GM19351 (cell line): ENCODE data around the gene ST3GAL3.

ENCODE experiments used
- ATAC-seq: cut with Tn5 transposase; IDR thresholded peaks from one replicate; pipeline ENCODE4 v1.9.1; 2021; ENCODE audit warnings: mild to moderate bottlenecking, moderate library complexity; ENCODE audit not compliant: unreplicated experiment

The ST3GAL3 gene

DNA sequence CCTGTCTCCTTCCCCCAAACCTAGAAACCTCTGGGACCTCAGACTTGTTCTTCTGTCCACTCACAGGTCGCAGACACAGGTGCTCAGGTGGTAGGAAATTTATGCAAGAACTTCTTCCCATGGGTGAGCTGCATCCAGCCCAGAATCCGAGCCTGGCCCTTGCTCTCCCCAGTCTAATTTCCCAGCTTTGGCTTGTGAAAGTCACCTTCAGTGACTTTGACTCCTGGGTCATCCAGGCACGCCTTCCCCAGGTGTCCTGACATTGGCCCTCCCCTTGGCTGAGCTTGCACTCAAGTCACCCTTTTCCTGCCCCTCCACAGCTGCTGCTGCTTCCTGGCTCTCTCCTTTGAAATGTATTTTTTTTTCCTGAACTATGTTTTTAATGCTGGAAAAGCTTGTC lies 246.0 kb downstream of the ST3GAL3 start:
- no peak for ATAC-seq

- ATAC-seq, result no peak
Measured at GRCh38 chr1:43954036-43954435, 246.7 kb downstream of the ST3GAL3 start.

- ATAC-seq, result no peak
Measured at GRCh38 chr1:43956234-43956633, 248.9 kb downstream of the ST3GAL3 start.

DNA sequence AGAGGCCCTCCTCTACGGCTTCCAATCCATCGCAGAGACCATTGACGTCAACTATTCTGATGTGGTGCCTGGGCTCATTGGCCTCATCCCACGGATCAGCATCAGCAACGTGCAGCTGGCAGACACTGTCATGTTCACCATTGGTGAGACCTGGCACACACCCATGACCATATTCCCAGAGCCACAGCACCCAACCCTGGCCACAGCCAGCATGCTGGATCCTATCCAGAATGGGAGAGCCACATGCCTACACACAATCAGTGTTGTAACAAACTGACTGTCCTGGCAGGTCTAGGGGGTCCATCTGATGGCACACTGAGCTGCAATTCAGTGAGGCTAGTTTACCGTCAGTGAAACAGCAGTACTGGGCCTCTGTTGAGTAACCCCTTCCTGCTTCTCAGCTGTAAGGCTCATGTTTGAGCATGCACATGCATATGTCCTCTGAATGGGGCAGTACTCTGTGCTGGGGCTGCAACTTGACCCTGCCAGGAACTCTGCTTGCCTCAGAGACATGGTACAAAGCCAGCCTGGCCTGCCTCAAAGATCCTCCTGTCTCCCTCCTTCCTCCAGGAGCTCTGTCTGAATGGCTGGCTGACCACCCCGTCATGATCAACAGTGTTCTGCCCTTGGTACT lies 250.2 kb downstream of the ST3GAL3 start:
- no peak for ATAC-seq

DNA sequence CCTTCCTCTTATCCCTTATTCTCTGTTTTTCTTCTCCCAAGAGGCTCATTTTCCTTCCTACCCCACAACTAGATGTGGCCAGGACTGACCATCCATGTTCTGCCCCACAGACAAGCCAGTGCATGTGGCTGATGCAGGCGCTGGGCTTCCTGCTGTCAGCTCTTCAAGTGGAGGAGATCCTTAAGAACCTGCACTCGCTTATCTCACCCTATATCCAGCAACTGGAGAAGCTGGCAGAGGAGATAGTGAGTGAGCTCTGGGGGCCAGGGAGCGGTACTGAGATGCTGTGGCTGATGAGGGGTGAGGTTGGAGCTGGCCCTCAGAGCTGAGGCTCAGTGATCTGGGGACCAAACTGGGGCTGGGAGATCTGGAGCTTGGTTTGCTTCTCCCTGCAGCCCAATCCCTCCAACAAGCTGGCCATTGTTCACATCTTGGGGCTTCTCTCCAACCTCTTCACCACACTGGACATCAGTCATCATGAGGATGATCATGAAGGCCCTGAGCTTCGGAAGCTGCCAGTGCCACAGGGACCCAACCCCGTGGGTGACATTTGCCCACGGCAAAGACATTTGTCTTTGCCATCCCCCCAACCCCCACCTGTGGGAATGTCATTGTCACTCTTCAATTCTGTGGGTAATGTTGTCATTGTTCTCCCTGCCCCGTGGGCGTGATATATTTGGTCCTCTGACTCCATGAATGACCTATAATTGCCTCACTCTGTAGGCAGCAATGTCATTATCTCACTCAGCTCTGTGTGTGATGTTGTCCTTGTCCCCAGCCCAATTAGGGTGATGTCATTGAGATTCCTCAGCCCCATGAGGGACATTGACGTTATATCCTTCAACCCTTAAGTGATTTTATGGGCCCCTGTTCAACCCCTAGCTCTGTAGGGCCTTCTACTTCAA lies 251.3 kb downstream of the ST3GAL3 start:
- no peak for ATAC-seq

- ATAC-seq, result no peak
Measured at GRCh38 chr1:43960798-43961197, 253.5 kb downstream of the ST3GAL3 start.

DNA sequence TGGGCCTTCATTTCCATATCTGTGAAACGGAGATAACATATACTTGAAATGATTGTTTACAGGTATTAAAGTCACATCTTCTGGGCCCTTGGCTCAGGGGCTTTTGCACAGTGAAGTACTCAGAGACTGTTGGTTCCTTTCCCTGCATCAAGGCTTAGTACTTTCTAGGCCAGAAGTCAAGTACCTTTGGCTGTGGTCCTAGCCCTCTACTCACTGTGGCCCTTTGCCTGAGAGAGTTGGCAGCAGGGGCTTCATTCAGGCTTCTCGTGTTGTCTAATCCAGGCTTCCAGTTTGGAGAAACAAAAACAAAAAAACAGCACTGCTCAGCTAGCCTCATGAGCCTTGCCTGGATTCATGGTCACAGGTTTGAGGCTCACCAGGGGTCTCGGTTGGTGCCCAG lies 254.4 kb downstream of the ST3GAL3 start:
- ATAC-seq, result no peak

- no peak for ATAC-seq
Measured at GRCh38 chr1:43962324-43962723, 255.0 kb downstream of the ST3GAL3 start.

DNA sequence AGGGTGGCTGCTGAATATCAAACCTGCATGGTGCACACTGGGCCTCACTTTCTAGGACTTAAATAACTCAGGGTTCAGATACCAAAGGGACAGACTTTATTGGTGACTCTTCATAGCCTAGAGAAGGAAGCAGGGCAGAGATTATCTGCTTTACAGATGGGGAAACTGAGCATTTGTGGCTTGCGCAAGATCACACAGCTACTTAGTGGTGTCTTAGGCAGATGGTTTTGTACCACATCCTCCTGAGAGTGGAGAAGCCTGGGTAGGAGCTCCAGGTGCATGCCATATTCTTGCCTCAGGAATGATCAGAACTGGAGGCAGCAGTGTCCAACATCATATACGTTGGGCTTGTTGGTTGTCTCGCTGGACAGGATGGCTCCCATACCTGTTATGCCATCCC lies 255.7 kb downstream of the ST3GAL3 start:
- ATAC-seq, result no peak

DNA sequence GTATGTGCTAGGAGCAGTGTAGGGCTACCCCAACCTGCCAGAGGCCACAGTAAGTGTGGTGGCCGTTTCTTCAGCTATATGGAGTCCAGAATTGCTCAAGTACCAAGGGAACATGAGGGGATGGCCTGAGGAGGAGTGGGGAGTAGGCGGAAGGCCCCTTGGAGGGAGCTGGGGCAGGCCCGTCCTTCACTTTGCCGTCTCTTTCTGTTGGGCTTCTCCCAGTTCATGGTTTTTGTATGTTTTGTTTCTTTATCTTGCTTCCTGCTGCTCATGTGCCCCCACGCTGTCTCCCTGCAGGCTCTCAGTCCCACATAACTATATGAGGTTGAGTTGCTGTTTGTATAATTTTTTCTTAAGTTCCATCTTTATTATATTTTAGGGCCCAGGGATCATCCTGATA lies 256.6 kb downstream of the ST3GAL3 start:
- no peak for ATAC-seq

DNA sequence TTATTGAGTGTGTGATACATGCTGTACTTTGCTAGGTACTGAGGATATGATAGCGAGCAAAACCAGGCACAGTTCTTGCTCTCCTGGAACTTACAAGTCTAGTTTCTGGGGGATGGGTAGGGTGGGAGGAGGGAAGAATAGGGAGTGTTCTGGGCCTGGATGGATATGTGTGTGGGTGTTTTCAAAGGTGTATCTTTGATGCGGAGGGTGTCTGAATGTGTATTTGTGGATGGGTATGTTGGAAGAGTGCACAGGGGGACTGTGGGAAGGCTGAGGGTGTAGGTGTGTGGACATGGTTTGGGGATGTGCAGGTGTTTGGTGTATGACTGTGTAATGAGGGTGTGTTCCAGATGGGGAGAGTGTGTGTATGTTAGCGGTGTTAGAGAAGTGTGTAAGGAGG lies 258.0 kb downstream of the ST3GAL3 start:
- no peak for ATAC-seq

- ATAC-seq, result no peak
Measured at GRCh38 chr1:43968348-43968948, 261.1 kb downstream of the ST3GAL3 start.

GRCh38 chr1:43969416-43969745 lies 262.0 kb downstream of the ST3GAL3 start:
- no peak for ATAC-seq

DNA sequence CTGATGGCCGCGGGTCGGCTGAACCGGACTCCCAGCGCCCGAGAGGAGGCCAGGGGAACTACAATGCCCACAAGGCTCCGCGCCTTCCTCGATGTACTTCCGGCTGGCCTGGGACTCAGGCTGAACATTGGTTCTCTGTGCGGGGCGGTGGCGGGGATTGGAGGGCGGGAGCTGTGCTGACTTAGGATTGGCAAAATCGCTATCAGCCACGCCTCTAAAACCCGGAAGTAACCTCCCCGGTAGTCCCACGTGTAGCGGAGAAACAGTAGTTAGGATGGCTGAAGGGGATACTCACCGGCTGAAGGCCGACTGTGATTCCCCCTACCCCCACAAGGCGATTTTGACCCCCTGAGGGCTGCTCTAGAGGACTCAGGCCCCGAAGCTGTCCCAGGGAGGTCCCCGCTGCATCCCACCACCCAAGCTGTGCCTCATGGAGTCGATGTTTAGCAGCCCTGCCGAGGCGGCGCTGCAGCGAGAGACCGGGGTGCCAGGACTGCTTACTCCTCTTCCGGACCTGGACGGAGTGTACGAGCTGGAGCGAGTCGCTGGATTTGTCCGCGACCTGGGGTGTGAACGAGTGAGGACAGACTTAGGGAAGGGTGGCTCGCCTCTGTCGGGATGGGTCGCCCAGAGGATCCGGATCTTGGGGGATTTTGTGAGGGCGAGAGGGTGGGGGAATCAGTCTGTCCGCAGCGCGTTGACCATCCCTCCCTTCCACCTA lies 262.6 kb downstream of the ST3GAL3 start, which contains the start of gene DPH2:
TSS of gene DPH2 (plus strand) at position 265 of the 721 bp plus-strand sequence. CDS start at position 431, 166 bp downstream.
- peak; percentile 88 for ATAC-seq

DNA sequence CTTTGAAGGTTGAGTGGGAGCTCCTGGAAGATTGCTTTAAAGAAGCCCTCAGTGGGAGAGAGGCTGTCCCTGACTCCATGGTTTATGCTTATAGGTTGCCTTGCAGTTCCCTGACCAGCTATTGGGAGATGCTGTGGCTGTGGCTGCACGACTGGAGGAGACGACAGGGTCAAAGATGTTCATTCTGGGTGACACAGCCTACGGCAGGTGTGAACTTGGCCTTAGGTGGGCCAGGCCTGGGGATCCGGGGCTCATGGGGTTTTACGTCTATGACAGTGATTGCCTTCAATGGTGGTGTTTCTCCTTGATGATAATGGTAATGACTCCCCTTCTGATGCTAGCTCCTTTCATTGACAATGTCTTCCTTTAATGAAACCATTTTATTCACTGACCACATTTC lies 263.2 kb downstream of the ST3GAL3 start:
- ATAC-seq, result no peak

GRCh38 chr1:43970911-43971310 lies 263.6 kb downstream of the ST3GAL3 start:
- ATAC-seq, result no peak

GRCh38 chr1:43971336-43971980 lies 264.1 kb downstream of the ST3GAL3 start:
- ATAC-seq, result no peak

DNA sequence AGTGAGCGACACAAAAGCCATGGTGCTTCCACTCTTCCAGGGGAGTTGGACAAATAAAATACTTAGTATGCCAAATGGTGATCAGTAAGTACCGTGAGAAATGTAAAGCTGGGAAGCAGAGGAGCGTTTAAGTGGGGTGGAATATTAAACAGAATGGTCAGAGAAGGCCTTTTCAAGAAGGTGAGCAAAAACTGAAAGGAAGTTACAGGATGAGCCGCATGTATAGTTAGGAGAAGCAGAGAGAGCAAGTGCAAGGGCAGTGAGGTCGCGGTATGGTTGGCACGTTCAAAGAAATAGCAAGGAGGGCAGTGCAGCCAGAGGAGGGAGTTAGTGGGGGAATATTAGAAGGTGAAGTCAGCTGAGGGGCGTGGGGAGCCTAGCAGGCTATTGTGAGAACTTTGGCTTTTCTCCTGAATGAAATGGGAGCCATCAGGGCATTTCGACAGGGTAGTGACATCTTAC lies 266.7 kb downstream of the ST3GAL3 start:
- ATAC-seq, result no peak

- ATAC-seq, result peak; percentile 61
Measured at GRCh38 chr1:43974443-43975248, 267.3 kb downstream of the ST3GAL3 start, which contains the start of gene ATP6V0B. TSS of gene ATP6V0B (plus strand) at chr1:43974960. CDS start at chr1:43975041, 81 bp downstream.
